B cell (primary cell): ENCODE measurements around the gene MFGE8. TPM values are rescaled to one million over a fixed set of nuclear protein-coding genes. Genes with fewer than 3 reads are reported as not detected.

Experiments
- ATAC-seq: fragments of 200-7000 bp; cut with Tn5 transposase; one replicate; pipeline ENCODE4 v1.10.0; 2021; ENCODE audit warnings: low read depth, mild to moderate bottlenecking, moderate number of reproducible peaks, moderate library complexity
- CTCF ChIA-PET: fragments of 350-600 bp; sonication (Branson Sonifier 250); formaldehyde crosslinking; loops from one replicate; lab custom pipeline; 2021; ENCODE audit warnings: antibody characterized with exemption, inconsistent platforms; lab: Charles Lee
- POLR2A ChIA-PET: fragments of 350-600 bp; sonication (Branson Sonifier 250); formaldehyde crosslinking; loops from one replicate; lab custom pipeline; 2021; ENCODE audit warnings: antibody characterized with exemption; lab: Charles Lee
- DNase-seq: peaks from one replicate; pipeline ENCODE4 v3.0.0; 2013
- H2AFZ ChIP-seq: 2 replicates; pipeline ENCODE4 v1.6.1; 2012; ENCODE audit warnings: mild to moderate bottlenecking, low read depth, low read length; ENCODE audit not compliant: insufficient read depth, poor library complexity, severe bottlenecking
- H3K27ac ChIP-seq, 2 donors: 1 replicate in 1 of 2; 2 replicates in 1 of 2; pipeline ENCODE4 v1.5.1; 2012 to 2013; ENCODE audit warnings: low read length in 2 of 2, mild to moderate bottlenecking in 2 of 2, moderate library complexity in 1 of 2
- H3K27me3 ChIP-seq, 4 experiments: fragments of 200-600 bp in 1 of 4; sonication (generic) in 1 of 4; replicated peaks in 1 of 4; 1 replicate in 2 of 4; 2 replicates in 2 of 4; pipeline versions ENCODE4 v1.6.1 to v1.7.0; 2013 to 2016; ENCODE audit warnings: low read length in 3 of 4, mild to moderate bottlenecking in 2 of 4, mixed read lengths in 1 of 4, moderate library complexity in 1 of 4; ENCODE audit not compliant: insufficient read depth in 4 of 4, control insufficient read depth in 3 of 4; ENCODE audit errors: control extremely low read depth in 1 of 4
- H3K36me3 ChIP-seq, 2 experiments: replicated peaks in 1 of 2; 1 replicate in 1 of 2; 2 replicates in 1 of 2; pipeline versions ENCODE4 v1.6.1 to v1.7.1; 2013; ENCODE audit warnings: low read length in 1 of 2; ENCODE audit not compliant: insufficient read depth in 2 of 2, control insufficient read depth in 1 of 2; ENCODE audit errors: control extremely low read depth in 1 of 2, extremely low read depth in 1 of 2
- H3K4me1 ChIP-seq, 2 donors: fragments of 200-600 bp in 1 of 2; sonication (generic) in 1 of 2; 1 replicate in 1 of 2; 2 replicates in 1 of 2; pipeline versions ENCODE4 v1.5.1 to v1.6.1; 2013 to 2017; ENCODE audit warnings: low read length in 2 of 2; ENCODE audit not compliant: control insufficient read depth in 2 of 2, insufficient read depth in 2 of 2
- H3K4me2 ChIP-seq: replicated peaks from 2 replicates; pipeline ENCODE3; 2012; ENCODE audit warnings: mild to moderate bottlenecking, low read depth, low read length; ENCODE audit not compliant: poor library complexity, severe bottlenecking
- H3K4me3 ChIP-seq, 5 experiments: fragments of 200-600 bp in 1 of 5; sonication (generic) in 1 of 5; 1 replicate in 3 of 5; 2 replicates in 2 of 5; pipeline versions ENCODE4 v1.5.1 to v1.7.0; 2011 to 2016; ENCODE audit warnings: low read length in 4 of 5, mild to moderate bottlenecking in 4 of 5, low read depth in 2 of 5, control low read depth in 1 of 5, moderate library complexity in 1 of 5; ENCODE audit not compliant: insufficient read depth in 1 of 5; ENCODE audit errors: control extremely low read depth in 1 of 5, extremely low read depth in 1 of 5
- H3K79me2 ChIP-seq: fragments of 200-600 bp; sonication (generic); one replicate; pipeline ENCODE4 v1.6.0; 2016; ENCODE audit warnings: low read length; ENCODE audit not compliant: control insufficient read depth, insufficient read depth
- H3K9ac ChIP-seq: fragments of 200-600 bp; sonication (generic); 2 replicates; pipeline ENCODE4 v1.6.1; 2017; ENCODE audit warnings: mild to moderate bottlenecking, low read length, moderate library complexity
- H3K9me3 ChIP-seq, 3 donors: one replicate each; pipeline versions ENCODE4 v1.6.1 to v1.7.1; 2013; ENCODE audit warnings: low read length in 2 of 3; ENCODE audit not compliant: control insufficient read depth in 2 of 3, insufficient read depth in 1 of 3; ENCODE audit errors: control extremely low read depth in 1 of 3
- H4K20me1 ChIP-seq: 2 replicates; pipeline ENCODE4 v1.6.0; 2012; ENCODE audit warnings: mild to moderate bottlenecking, low read length; ENCODE audit not compliant: insufficient read depth, control insufficient read depth, poor library complexity, severe bottlenecking
- H3K27ac Mint-ChIP-seq: one replicate; pipeline ENCODE4 v1.8.0; 2021; ENCODE audit warnings: mixed read lengths
- H3K27me3 Mint-ChIP-seq: one replicate; pipeline ENCODE4 v1.8.0; 2021; ENCODE audit warnings: mixed read lengths
- H3K4me1 Mint-ChIP-seq: one replicate; pipeline ENCODE4 v1.8.0; 2021; ENCODE audit warnings: mixed read lengths
- H3K4me3 Mint-ChIP-seq: one replicate; pipeline ENCODE4 v1.8.0; 2021; ENCODE audit warnings: mixed read lengths
- H3K9me3 Mint-ChIP-seq: one replicate; pipeline ENCODE4 v1.8.0; 2022; ENCODE audit warnings: mixed read lengths; ENCODE audit not compliant: insufficient read depth
- EZH2 ChIP-seq: IDR thresholded peaks from 2 replicates; pipeline ENCODE4 v1.6.1; 2012; ENCODE audit warnings: borderline replicate concordance, low read depth, mild to moderate bottlenecking, moderate library complexity, low read length; ENCODE audit not compliant: insufficient read depth, poor library complexity, severe bottlenecking
- WGBS: methylation state at CpG from one replicate; pipeline ENCODE4 v1.1.5; 2013; ENCODE audit warnings: missing lambda C conversion rate; ENCODE audit not compliant: insufficient coverage; 5-methylcytosine and 5-hydroxymethylcytosine counted together
- intact Hi-C: fragments of 100-400 bp; cut with micrococcal nuclease; formaldehyde crosslinking; loops from one replicate; pipeline ENCODE4 v1.10.0; 2022
- polyA plus RNA-seq: library from polyadenylated mRNA; depleted of rRNA; stranded (reverse); fragments of >200 nt; gene quantifications from 2 replicates; pipeline ENCODE4 v1.2.3, GENCODE V29; 2012
- total RNA-seq, 2 donors: library from RNA; stranded (reverse); fragments of 120-200 nt in 1 of 2; gene quantifications; 1 replicate in 1 of 2; 2 replicates in 1 of 2; pipeline versions ENCODE4 v1.2.3 to v1.2.4, GENCODE V29; 2013 to 2022
- TF ChIP-seq, protein P1 (sequence below): fragments of 200-600 bp; IDR thresholded peaks from one replicate; pipeline ENCODE4 v1.8.0; 2022; ENCODE audit warnings: antibody characterized with exemption, mild to moderate bottlenecking

The MFGE8 gene
- total and polyA plus RNA-seq, 2 donors (not counting 1 experiment from before 2014, with no cell fraction given), result 18.9 to 28.8 TPM

DNA sequence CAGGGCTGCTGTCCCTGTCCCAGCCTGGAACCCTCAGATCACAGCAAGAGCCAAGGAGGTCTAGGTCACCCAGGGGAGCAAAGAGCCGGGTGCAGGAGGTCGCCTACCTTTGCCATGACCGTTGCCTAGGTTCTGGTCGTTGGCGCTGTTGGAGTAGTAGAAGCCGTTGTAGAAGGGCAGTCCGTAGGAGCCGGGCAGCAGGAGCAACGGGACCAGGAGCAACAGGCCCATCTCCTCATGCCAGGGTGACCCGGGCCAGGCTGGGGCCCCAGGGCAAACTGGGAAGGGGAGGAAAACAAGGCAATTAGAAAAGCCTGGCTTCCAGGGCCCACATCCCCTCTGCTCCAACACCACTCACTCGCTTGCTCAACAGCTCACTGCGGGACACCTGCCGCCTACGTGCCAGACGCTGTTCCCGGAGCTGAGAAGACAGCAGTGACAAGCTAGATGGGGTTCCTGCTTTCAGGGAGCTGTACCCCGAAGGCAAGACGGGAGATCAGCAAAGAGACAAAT lies 26.1 kb downstream of the MFGE8 start:
- intact Hi-C loops, result no loop called here
- DNase-seq, result no peak
- CTCF ChIA-PET, result interaction anchor here (1.2 to 2.9 kb wide), 3 partner anchors 16 to 22 kb away, joined by 3 to 9 read pairs (median 4); no protein-coding TSS in a partner anchor
- Histone ChIP-seq H3K4me2 (no peak overlapping the region), H3K9me3 (no peaks in the 10 kb centered on the region), H3K36me3 (no peaks in the 10 kb centered on the region), H2AFZ (no peak overlapping the region), H3K4me3 (no peak overlapping the region), H3K79me2 (no peaks in the 10 kb centered on the region), H3K9ac (no peak overlapping the region), H3K27me3 (no peaks in the 10 kb centered on the region), H3K4me1 (no peaks in the 10 kb centered on the region), H4K20me1 (no peaks in the 10 kb centered on the region), H3K27ac (no peak overlapping the region)
- POLR2A ChIA-PET, result no interaction called here
- WGBS, result 93% methylated on average over 17 of the region's 18 CpGs
- Mint-ChIP-seq H3K27me3 (no peaks in the 10 kb centered on the region), H3K4me3 (no peak overlapping the region), H3K27ac (no peak overlapping the region), H3K9me3 (no peaks in the 10 kb centered on the region), H3K4me1 (no peaks in the 10 kb centered on the region)
- TF ChIP-seq, protein P1, sequence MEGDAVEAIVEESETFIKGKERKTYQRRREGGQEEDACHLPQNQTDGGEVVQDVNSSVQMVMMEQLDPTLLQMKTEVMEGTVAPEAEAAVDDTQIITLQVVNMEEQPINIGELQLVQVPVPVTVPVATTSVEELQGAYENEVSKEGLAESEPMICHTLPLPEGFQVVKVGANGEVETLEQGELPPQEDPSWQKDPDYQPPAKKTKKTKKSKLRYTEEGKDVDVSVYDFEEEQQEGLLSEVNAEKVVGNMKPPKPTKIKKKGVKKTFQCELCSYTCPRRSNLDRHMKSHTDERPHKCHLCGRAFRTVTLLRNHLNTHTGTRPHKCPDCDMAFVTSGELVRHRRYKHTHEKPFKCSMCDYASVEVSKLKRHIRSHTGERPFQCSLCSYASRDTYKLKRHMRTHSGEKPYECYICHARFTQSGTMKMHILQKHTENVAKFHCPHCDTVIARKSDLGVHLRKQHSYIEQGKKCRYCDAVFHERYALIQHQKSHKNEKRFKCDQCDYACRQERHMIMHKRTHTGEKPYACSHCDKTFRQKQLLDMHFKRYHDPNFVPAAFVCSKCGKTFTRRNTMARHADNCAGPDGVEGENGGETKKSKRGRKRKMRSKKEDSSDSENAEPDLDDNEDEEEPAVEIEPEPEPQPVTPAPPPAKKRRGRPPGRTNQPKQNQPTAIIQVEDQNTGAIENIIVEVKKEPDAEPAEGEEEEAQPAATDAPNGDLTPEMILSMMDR, result no peak
- TF ChIP-seq EZH2, result no peak
- ATAC-seq, result no peak

DNA sequence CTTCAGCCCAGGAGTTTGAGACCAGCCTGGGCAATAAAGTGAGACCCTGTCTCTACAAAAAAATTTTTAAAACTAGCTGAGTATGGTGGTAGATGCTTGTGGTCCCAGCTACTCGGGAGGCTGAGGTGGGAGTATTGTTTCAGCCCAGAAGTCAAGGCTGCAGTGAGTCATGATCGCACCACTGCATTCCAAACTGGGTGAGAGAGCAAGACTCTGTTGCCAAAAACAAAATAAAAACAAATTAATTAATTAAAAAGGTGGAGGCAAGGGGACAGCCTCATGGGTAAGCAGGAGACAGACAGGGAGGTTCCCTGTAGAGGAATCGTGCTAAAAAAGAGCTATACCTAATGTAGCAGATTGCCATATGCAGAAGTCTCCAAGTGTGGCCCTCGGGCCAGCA lies 30.4 kb downstream of the MFGE8 start:
- WGBS, result 88% methylated on average over 2 of the region's 4 CpGs
- no peaks in the 10 kb centered on the region for H3K27me3 Mint-ChIP-seq
- CTCF ChIA-PET, result interaction anchor here (1.3 to 2.0 kb wide), 2 partner anchors 20 to 22 kb away, joined by 3 to 9 read pairs; no protein-coding TSS in a partner anchor
- POLR2A ChIA-PET, result no interaction called here
- DNase-seq (no peak), ATAC-seq (no peak)
- no peak overlapping the region for H3K27ac Mint-ChIP-seq
- Histone ChIP-seq H3K4me3 (no peak overlapping the region), H3K27me3 (no peaks in the 10 kb centered on the region), H3K27ac (no peak overlapping the region), H3K36me3 (no peaks in the 10 kb centered on the region), H3K79me2 (no peaks in the 10 kb centered on the region), H4K20me1 (no peaks in the 10 kb centered on the region), H3K9ac (no peak overlapping the region), H3K4me1 (no peaks in the 10 kb centered on the region), H3K4me2 (no peak overlapping the region), H3K9me3 (no peaks in the 10 kb centered on the region), H2AFZ (no peak overlapping the region)
- no peak overlapping the region for H3K4me3 Mint-ChIP-seq
- H3K4me1 Mint-ChIP-seq, result no peaks in the 10 kb centered on the region
- TF ChIP-seq, protein P1, result no peak
- TF ChIP-seq EZH2, result no peak
- intact Hi-C loops, result no loop called here
- no peaks in the 10 kb centered on the region for H3K9me3 Mint-ChIP-seq
